ENCODE results near the gene GALNT2. TPM values are rescaled to one million over a fixed set of nuclear protein-coding genes. Genes with fewer than 3 reads are reported as not detected.

Gene GALNT2
- total and polyA plus RNA-seq, 2 of the 4 experiments (the other 2 are of a cell fraction): 50.4 to 189 TPM

GRCh38 chr1:230026572-230026971, 40.5 kb upstream of the GALNT2 start:
- no peak overlapping the region for H2BK5ac ChIP-seq (ENCODE audit: low read depth, low read length, poor library complexity, severe bottlenecking)
- no peak for TF ChIP-seq RAD21 (IDR thresholded peaks at IDR 0.05; ENCODE audit: low read length)
- no peak for TF ChIP-seq SMC3 (IDR thresholded peaks at IDR 0.05; ENCODE audit: low read depth, low read length)
- TF ChIP-seq MAFK (IDR thresholded peaks at IDR 0.05; ENCODE audit: low read depth, low read length): no peak
- TF ChIP-seq BHLHE40 (IDR thresholded peaks at IDR 0.05; ENCODE audit: low read depth, low read length): no peak
- TF ChIP-seq POLR2A (IDR thresholded peaks at IDR 0.05; ENCODE audit: low read depth, low read length): no peak
- TF ChIP-seq RCOR1 (IDR thresholded peaks at IDR 0.05; ENCODE audit: insufficient replicate concordance, low read length): no peak
- no peak overlapping the region for H4K8ac ChIP-seq (ENCODE audit: low read depth in 2 of 2, low read length in 2 of 2)
- H3K36me3 ChIP-seq (ENCODE audit: control insufficient read depth, insufficient read depth, low read length): no peaks in the 10 kb centered on the region
- H3K27ac ChIP-seq (ENCODE audit: insufficient read depth, low read length): no peak overlapping the region
- H2AFZ ChIP-seq (replicated peaks; ENCODE audit: low read length, poor library complexity): no peak overlapping the region
- no peak overlapping the region for H4K91ac ChIP-seq (ENCODE audit: insufficient read depth, low read depth, low read length)
- in situ Hi-C loops (cut with MboI; ENCODE audit: low sequenced_read_pairs) (loop anchor here (25.0 kb wide), 1 partner anchor 561 kb away; no protein-coding TSS in a partner anchor), dilution Hi-C loops (cut with HindIII; ENCODE audit: low sequenced_read_pairs, unreplicated experiment) (no loop called here), intact Hi-C loops (cut with micrococcal nuclease) (no loop called here)
- no peak overlapping the region for H2AK9ac ChIP-seq (replicated peaks; ENCODE audit: low read depth, low read length, poor library complexity)
- H2BK120ac ChIP-seq (ENCODE audit: low read depth, low read length): no peak overlapping the region
- H3K9me3 ChIP-seq (ENCODE audit: control insufficient read depth, insufficient read depth, low read length): no peaks in the 10 kb centered on the region
- ChIA-PET POLR2A (ENCODE audit: unreplicated experiment) (no interaction called here), CTCF (interaction anchor here (1.2 kb wide), 1 partner anchor 10 kb away, joined by 3 read pairs; no protein-coding TSS in a partner anchor)
- no peak overlapping the region for H3K14ac ChIP-seq (replicated peaks; ENCODE audit: low read depth, low read length)
- no peak overlapping the region for H4K5ac ChIP-seq (ENCODE audit: low read depth, low read length)
- no peak overlapping the region for H3K4me2 ChIP-seq (ENCODE audit: low read depth, low read length)
- no peak overlapping the region for H2BK15ac ChIP-seq (ENCODE audit: low read depth, low read length)
- no peaks in the 10 kb centered on the region for H3K4me1 ChIP-seq (ENCODE audit: control insufficient read depth, insufficient read depth, low read length)
- no peak overlapping the region for H3K4ac ChIP-seq (ENCODE audit: low read depth, low read length)
- no peak overlapping the region for H3K9ac ChIP-seq (ENCODE audit: low read depth, low read length)
- H3K4me3 ChIP-seq (ENCODE audit: insufficient read depth, low read depth, low read length): no peak overlapping the region
- no peak overlapping the region for H3K23ac ChIP-seq (ENCODE audit: low read depth, low read length)
- no peak overlapping the region for H2BK20ac ChIP-seq (ENCODE audit: low read depth, low read length)
- no peak overlapping the region for H2AK5ac ChIP-seq (ENCODE audit: low read depth, low read length)
- no peak overlapping the region for H3K18ac ChIP-seq (ENCODE audit: low read depth, low read length)
- no peak overlapping the region for H3K56ac ChIP-seq (ENCODE audit: extremely low read depth, insufficient read depth, low read length)
- ATAC-seq (ENCODE audit: low read depth) (peak; percentile 35; the same call in 1 of the 2 replicates), DNase-seq (no peak)
- no CpG with 5 or more reads among the region's 5 CpGs for WGBS, 2 experiments (ENCODE audit: extremely low coverage in 2 of 2, insufficient read length in 1 of 2)
- peaks cover 2% of the 10 kb centered on the region for H3K27me3 ChIP-seq (ENCODE audit: control insufficient read depth, insufficient read depth, low read length)
- no peaks in the 10 kb centered on the region for H3K9me1 ChIP-seq (ENCODE audit: insufficient read depth, low read length)
- no peaks in the 10 kb centered on the region for H4K20me1 ChIP-seq (ENCODE audit: insufficient read depth, low read length)
- no TSS peak for BruUV-seq (replicated peaks)
- H3K79me1 ChIP-seq (ENCODE audit: low read depth in 1 of 2, low read length in 2 of 2): no peaks in the 10 kb centered on the region

Measured in IMR-90 (cell line).